ENCODE data around the gene C1GALT1C1L.

GRCh38 chr2:43689999-43690398, 13.8 kb upstream of the C1GALT1C1L start:
- TF ChIP-seq CTCF (IDR thresholded peaks at IDR 0.05) (no peak), EP300 (IDR thresholded peaks at IDR 0.05) (no peak), POLR2A (IDR thresholded peaks at IDR 0.05) (no peak)
